ENCODE results near the gene RAB40B.

GRCh38 chr17:82694647-82695046 lies 3.9 kb downstream of the RAB40B start:
- no peak for TF ChIP-seq EZH2 (optimal IDR thresholded peaks at IDR 0.05; ENCODE audit: low read depth, low read length)
- TF ChIP-seq CTCF (IDR thresholded peaks at IDR 0.05; ENCODE audit: low read length), result no peak
